ENCODE data around the gene HAL. TPM values are rescaled to one million over a fixed set of nuclear protein-coding genes. Genes with fewer than 3 reads are reported as not detected.

HAL gene
- total RNA-seq, 3 donors from 2014 or later: 1.0 to 1.8 (median 1.5) TPM

GRCh38 chr12:95978774-95979173 lies 17.4 kb downstream of the HAL start:
- DNase-seq (no peak), ATAC-seq (no peak)
- Histone ChIP-seq H3K36me3 (ENCODE audit: low read depth) (no peaks in the 10 kb centered on the region), H3K4me1 (ENCODE audit: low read depth) (no peaks in the 10 kb centered on the region), H3K4me3 (no peak overlapping the region), H3K9me3 (no peaks in the 10 kb centered on the region)
- no peak for TF ChIP-seq CTCF (IDR thresholded peaks at IDR 0.05)
- intact Hi-C loops (cut with DNase I, micrococcal nuclease): no loop called here

- Histone ChIP-seq H3K4me1 (ENCODE audit: low read depth) (no peaks in the 10 kb centered on the region), H3K4me3 (no peak overlapping the region), H3K36me3 (ENCODE audit: low read depth) (no peaks in the 10 kb centered on the region), H3K9me3 (no peaks in the 10 kb centered on the region)
- no peak for DNase-seq
- no peak for ATAC-seq
- TF ChIP-seq CTCF (IDR thresholded peaks at IDR 0.05): no peak
- intact Hi-C loops (cut with DNase I, micrococcal nuclease): no loop called here
Measured at GRCh38 chr12:95978351-95978750, 17.8 kb downstream of the HAL start.

- Histone ChIP-seq H3K9me3 (no peaks in the 10 kb centered on the region), H3K4me1 (ENCODE audit: low read depth) (no peaks in the 10 kb centered on the region), H3K4me3 (no peak overlapping the region), H3K36me3 (ENCODE audit: low read depth) (no peaks in the 10 kb centered on the region)
- no peak for TF ChIP-seq CTCF (IDR thresholded peaks at IDR 0.05)
- intact Hi-C loops (cut with DNase I, micrococcal nuclease): no loop called here
- DNase-seq (no peak), ATAC-seq (no peak)
Measured at GRCh38 chr12:95977764-95978305, 18.3 kb downstream of the HAL start.

GRCh38 chr12:95976416-95976832 lies 19.7 kb downstream of the HAL start:
- no peak for DNase-seq
- no peak for TF ChIP-seq CTCF (IDR thresholded peaks at IDR 0.05)
- intact Hi-C loops (cut with DNase I, micrococcal nuclease): no loop called here
- no peak for ATAC-seq
- Histone ChIP-seq H3K36me3 (ENCODE audit: low read depth) (no peaks in the 10 kb centered on the region), H3K4me1 (ENCODE audit: low read depth) (no peaks in the 10 kb centered on the region), H3K4me3 (no peak overlapping the region), H3K9me3 (no peaks in the 10 kb centered on the region)

- DNase-seq: no peak
- H3K4me1 ChIP-seq (ENCODE audit: low read depth): no peaks in the 10 kb centered on the region
- H3K9me3 ChIP-seq: no peaks in the 10 kb centered on the region
- H3K4me3 ChIP-seq: no peak overlapping the region
- no peak for TF ChIP-seq CTCF (IDR thresholded peaks at IDR 0.05)
- H3K36me3 ChIP-seq (ENCODE audit: low read depth): no peaks in the 10 kb centered on the region
- intact Hi-C loops (cut with DNase I, micrococcal nuclease): no loop called here
- ATAC-seq: no peak
Measured at GRCh38 chr12:95975491-95975890, 20.7 kb downstream of the HAL start.

- H3K4me3 ChIP-seq: no peak overlapping the region
- TF ChIP-seq CTCF (IDR thresholded peaks at IDR 0.05): no peak
- no peaks in the 10 kb centered on the region for H3K36me3 ChIP-seq (ENCODE audit: low read depth)
- no peaks in the 10 kb centered on the region for H3K9me3 ChIP-seq
- intact Hi-C loops (cut with DNase I, micrococcal nuclease): no loop called here
- ATAC-seq (no peak), DNase-seq (no peak)
- no peaks in the 10 kb centered on the region for H3K4me1 ChIP-seq (ENCODE audit: low read depth)
Measured at GRCh38 chr12:95974358-95974757, 21.8 kb downstream of the HAL start.

Data from mucosa of descending colon (tissue), 3 donors.